HepG2 (cell line): Measurements from ENCODE around the gene PIGL. TPM values are rescaled to one million over a fixed set of nuclear protein-coding genes. Genes with fewer than 3 reads are reported as not detected.

Experiments used
- HMG20B ChIP-seq: conservative IDR thresholded peaks from 2 replicates; pipeline ENCODE4 v1.6.1; 2016; ENCODE audit warnings: missing genetic modification reagents, missing compliant biosample characterization
- KLF16 ChIP-seq, 2 experiments: sonication (generic) in 1 of 2; formaldehyde crosslinking in 1 of 2; IDR thresholded peaks; 2 replicates each; pipeline versions ENCODE4 v1.6.1 to v1.8.0; 2016 to 2023; ENCODE audit warnings: missing genetic modification reagents in 2 of 2, missing compliant biosample characterization in 1 of 2
- PITX1 ChIP-seq: sonication (generic); formaldehyde crosslinking; IDR thresholded peaks from 2 replicates; pipeline ENCODE4 v1.5.1; 2020; ENCODE audit warnings: mild to moderate bottlenecking, missing genetic modification reagents
- SOX6 ChIP-seq, 2 experiments: fragments of 450-650 bp in 1 of 2; sonication (generic) in 1 of 2; formaldehyde crosslinking in 1 of 2; IDR thresholded peaks; 2 replicates each; pipeline versions ENCODE4 v1.4.0 to v1.6.1; 2017 to 2020; ENCODE audit warnings: antibody characterized with exemption in 1 of 2, mild to moderate bottlenecking in 1 of 2, missing genetic modification reagents in 1 of 2
- ZNF367 ChIP-seq: sonication (generic); formaldehyde crosslinking; IDR thresholded peaks from 2 replicates; pipeline ENCODE4 v1.4.0; 2020; ENCODE audit warnings: missing genetic modification reagents, borderline replicate concordance
- ZNF614 ChIP-seq: IDR thresholded peaks from 2 replicates; pipeline ENCODE4 v1.6.1; 2018; ENCODE audit warnings: missing biosample characterization, missing genetic modification reagents, inconsistent platforms, borderline replicate concordance
- ZNF782 ChIP-seq: sonication (generic); formaldehyde crosslinking; IDR thresholded peaks from 2 replicates; pipeline ENCODE4 v1.4.0; 2020; ENCODE audit warnings: missing genetic modification reagents, mild to moderate bottlenecking, borderline replicate concordance
- polyA plus RNA-seq, 8 experiments: library from polyadenylated mRNA; depleted of rRNA in 3 of 8; stranded (reverse) in 7 of 8; unstranded in 1 of 8; fragments of >200 nt; fragmentation: Illumina TruSeq in 4 of 8; extraction: Trizol in 4 of 8; gene quantifications; 2 replicates each; pipeline versions ENCODE4 v1.2.1 to v1.2.3, GENCODE V29; 2011 to 2016; ENCODE audit warnings: low read depth in 4 of 8, missing spikeins in 1 of 8, mixed read lengths in 1 of 8; ENCODE audit not compliant: insufficient read depth in 1 of 8
- total RNA-seq, 5 experiments: library from RNA; depleted of rRNA; stranded (reverse); fragments of >200 nt; fragmentation: Illumina TruSeq; extraction: Trizol; gene quantifications; 2 replicates each; pipeline ENCODE4 v1.2.3, GENCODE V29; 2016; ENCODE audit warnings: low read depth in 1 of 5
- TF ChIP-seq, protein P1 (sequence below), 2 experiments: IDR thresholded peaks; 2 replicates each; pipeline ENCODE4 v1.6.1; 2011 to 2012; ENCODE audit warnings: low read length in 2 of 2, borderline replicate concordance in 1 of 2, low read depth in 1 of 2, mild to moderate bottlenecking in 1 of 2, moderate library complexity in 1 of 2
- TF ChIP-seq, protein P2 (sequence below): sonication (generic); formaldehyde crosslinking; IDR thresholded peaks from 2 replicates; pipeline ENCODE4 v1.4.0; 2020; ENCODE audit warnings: mild to moderate bottlenecking, missing genetic modification reagents
- TF ChIP-seq, protein P3 (sequence below): sonication (generic); formaldehyde crosslinking; IDR thresholded peaks from 2 replicates; pipeline ENCODE4 v1.8.1; 2023; ENCODE audit warnings: mild to moderate bottlenecking, missing genetic modification reagents
- TF ChIP-seq, protein P4 (sequence below): sonication (generic); formaldehyde crosslinking; IDR thresholded peaks from 2 replicates; pipeline ENCODE4 v1.4.0; 2020; ENCODE audit warnings: missing genetic modification reagents; ENCODE audit errors: not compliant biosample characterization
- TF ChIP-seq, protein P5 (sequence below): sonication (generic); formaldehyde crosslinking; IDR thresholded peaks from 2 replicates; pipeline ENCODE4 v1.5.1; 2020; ENCODE audit warnings: mild to moderate bottlenecking, missing genetic modification reagents

The PIGL gene
- total and polyA plus RNA-seq, 2 of the 13 experiments (the other 11 are each of a cell fraction or from before 2014, with no cell fraction given): 28.5 to 63.8 TPM

DNA sequence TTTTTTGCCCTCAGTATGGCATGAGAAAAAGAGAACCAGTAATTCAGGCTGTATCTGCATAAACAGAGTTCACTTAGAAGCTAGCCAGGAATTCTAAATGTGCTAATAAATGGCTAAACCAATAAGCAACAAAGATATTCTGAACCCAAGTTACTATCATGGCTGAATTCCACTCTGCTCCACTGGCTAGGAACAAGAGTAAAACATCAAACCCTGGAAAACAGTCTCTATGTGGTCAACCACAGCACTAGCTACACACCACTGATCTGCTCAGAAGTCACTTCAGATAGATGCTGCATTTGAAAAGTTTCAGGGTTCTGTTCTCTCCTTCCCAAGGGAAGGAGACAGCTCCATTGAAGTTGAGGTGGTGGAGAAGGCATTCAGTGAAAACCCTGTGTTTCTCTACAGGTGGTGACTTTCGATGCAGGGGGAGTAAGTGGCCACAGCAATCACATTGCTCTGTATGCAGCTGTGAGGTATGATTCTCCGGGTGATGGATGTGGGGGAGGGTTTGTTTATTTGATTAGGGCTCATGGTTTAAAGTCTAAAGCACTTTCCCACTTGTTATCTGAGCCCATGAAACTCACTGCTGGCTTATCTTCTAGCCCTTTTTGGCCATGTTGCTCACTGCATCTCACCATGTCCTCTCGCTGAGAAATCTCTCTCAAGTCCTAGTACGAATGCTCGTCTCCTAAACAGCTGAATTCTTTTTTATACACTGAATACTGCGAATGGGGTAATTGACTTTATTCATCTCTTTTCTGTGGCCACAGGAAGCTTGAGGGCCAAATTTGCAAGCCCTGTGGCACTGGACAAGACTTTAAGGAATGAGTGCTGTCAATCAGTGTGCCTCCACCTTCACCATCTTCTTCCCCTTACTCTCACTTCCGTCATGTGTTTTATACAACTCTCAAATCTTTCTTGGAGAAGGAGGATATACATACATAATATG is 96.4 kb downstream of the PIGL start (continued):
- TF ChIP-seq, protein P1, sequence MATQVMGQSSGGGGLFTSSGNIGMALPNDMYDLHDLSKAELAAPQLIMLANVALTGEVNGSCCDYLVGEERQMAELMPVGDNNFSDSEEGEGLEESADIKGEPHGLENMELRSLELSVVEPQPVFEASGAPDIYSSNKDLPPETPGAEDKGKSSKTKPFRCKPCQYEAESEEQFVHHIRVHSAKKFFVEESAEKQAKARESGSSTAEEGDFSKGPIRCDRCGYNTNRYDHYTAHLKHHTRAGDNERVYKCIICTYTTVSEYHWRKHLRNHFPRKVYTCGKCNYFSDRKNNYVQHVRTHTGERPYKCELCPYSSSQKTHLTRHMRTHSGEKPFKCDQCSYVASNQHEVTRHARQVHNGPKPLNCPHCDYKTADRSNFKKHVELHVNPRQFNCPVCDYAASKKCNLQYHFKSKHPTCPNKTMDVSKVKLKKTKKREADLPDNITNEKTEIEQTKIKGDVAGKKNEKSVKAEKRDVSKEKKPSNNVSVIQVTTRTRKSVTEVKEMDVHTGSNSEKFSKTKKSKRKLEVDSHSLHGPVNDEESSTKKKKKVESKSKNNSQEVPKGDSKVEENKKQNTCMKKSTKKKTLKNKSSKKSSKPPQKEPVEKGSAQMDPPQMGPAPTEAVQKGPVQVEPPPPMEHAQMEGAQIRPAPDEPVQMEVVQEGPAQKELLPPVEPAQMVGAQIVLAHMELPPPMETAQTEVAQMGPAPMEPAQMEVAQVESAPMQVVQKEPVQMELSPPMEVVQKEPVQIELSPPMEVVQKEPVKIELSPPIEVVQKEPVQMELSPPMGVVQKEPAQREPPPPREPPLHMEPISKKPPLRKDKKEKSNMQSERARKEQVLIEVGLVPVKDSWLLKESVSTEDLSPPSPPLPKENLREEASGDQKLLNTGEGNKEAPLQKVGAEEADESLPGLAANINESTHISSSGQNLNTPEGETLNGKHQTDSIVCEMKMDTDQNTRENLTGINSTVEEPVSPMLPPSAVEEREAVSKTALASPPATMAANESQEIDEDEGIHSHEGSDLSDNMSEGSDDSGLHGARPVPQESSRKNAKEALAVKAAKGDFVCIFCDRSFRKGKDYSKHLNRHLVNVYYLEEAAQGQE (IDR thresholded peaks at IDR 0.05; ENCODE audit: borderline replicate concordance in 1 of 2, low read depth in 1 of 2, low read length in 2 of 2): peak in 1 of 2 experiments; percentile 27; a peak in 1 of 4 replicates
- TF ChIP-seq PITX1 (CRISPR knock-in tag): peak; percentile 91
- TF ChIP-seq, protein P2, sequence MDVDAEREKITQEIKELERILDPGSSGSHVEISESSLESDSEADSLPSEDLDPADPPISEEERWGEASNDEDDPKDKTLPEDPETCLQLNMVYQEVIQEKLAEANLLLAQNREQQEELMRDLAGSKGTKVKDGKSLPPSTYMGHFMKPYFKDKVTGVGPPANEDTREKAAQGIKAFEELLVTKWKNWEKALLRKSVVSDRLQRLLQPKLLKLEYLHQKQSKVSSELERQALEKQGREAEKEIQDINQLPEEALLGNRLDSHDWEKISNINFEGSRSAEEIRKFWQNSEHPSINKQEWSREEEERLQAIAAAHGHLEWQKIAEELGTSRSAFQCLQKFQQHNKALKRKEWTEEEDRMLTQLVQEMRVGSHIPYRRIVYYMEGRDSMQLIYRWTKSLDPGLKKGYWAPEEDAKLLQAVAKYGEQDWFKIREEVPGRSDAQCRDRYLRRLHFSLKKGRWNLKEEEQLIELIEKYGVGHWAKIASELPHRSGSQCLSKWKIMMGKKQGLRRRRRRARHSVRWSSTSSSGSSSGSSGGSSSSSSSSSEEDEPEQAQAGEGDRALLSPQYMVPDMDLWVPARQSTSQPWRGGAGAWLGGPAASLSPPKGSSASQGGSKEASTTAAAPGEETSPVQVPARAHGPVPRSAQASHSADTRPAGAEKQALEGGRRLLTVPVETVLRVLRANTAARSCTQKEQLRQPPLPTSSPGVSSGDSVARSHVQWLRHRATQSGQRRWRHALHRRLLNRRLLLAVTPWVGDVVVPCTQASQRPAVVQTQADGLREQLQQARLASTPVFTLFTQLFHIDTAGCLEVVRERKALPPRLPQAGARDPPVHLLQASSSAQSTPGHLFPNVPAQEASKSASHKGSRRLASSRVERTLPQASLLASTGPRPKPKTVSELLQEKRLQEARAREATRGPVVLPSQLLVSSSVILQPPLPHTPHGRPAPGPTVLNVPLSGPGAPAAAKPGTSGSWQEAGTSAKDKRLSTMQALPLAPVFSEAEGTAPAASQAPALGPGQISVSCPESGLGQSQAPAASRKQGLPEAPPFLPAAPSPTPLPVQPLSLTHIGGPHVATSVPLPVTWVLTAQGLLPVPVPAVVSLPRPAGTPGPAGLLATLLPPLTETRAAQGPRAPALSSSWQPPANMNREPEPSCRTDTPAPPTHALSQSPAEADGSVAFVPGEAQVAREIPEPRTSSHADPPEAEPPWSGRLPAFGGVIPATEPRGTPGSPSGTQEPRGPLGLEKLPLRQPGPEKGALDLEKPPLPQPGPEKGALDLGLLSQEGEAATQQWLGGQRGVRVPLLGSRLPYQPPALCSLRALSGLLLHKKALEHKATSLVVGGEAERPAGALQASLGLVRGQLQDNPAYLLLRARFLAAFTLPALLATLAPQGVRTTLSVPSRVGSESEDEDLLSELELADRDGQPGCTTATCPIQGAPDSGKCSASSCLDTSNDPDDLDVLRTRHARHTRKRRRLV (CRISPR knock-in tag): 0 out of 2 replicates have a peak, but pooled peaks have one; percentile 27
- TF ChIP-seq ZNF782: peak; percentile 60; the same call in 1 of the 2 replicates
- TF ChIP-seq KLF16 (CRISPR knock-in tag; IDR thresholded peaks at IDR 0.05): 0 out of 4 replicates have a peak, but pooled peaks of 1 of the 2 experiments have one; percentile 32
- 0 out of 2 replicates have a peak, but pooled peaks have one; percentile 33 for TF ChIP-seq HMG20B (CRISPR knock-in tag)
- TF ChIP-seq, protein P3, sequence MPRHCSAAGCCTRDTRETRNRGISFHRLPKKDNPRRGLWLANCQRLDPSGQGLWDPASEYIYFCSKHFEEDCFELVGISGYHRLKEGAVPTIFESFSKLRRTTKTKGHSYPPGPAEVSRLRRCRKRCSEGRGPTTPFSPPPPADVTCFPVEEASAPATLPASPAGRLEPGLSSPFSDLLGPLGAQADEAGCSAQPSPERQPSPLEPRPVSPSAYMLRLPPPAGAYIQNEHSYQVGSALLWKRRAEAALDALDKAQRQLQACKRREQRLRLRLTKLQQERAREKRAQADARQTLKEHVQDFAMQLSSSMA: no peak
- TF ChIP-seq ZNF367 (CRISPR knock-in tag): no peak
- TF ChIP-seq, protein P4, sequence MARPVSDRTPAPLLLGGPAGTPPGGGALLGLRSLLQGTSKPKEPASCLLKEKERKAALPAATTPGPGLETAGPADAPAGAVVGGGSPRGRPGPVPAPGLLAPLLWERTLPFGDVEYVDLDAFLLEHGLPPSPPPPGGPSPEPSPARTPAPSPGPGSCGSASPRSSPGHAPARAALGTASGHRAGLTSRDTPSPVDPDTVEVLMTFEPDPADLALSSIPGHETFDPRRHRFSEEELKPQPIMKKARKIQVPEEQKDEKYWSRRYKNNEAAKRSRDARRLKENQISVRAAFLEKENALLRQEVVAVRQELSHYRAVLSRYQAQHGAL: no peak
- TF ChIP-seq, protein P5, sequence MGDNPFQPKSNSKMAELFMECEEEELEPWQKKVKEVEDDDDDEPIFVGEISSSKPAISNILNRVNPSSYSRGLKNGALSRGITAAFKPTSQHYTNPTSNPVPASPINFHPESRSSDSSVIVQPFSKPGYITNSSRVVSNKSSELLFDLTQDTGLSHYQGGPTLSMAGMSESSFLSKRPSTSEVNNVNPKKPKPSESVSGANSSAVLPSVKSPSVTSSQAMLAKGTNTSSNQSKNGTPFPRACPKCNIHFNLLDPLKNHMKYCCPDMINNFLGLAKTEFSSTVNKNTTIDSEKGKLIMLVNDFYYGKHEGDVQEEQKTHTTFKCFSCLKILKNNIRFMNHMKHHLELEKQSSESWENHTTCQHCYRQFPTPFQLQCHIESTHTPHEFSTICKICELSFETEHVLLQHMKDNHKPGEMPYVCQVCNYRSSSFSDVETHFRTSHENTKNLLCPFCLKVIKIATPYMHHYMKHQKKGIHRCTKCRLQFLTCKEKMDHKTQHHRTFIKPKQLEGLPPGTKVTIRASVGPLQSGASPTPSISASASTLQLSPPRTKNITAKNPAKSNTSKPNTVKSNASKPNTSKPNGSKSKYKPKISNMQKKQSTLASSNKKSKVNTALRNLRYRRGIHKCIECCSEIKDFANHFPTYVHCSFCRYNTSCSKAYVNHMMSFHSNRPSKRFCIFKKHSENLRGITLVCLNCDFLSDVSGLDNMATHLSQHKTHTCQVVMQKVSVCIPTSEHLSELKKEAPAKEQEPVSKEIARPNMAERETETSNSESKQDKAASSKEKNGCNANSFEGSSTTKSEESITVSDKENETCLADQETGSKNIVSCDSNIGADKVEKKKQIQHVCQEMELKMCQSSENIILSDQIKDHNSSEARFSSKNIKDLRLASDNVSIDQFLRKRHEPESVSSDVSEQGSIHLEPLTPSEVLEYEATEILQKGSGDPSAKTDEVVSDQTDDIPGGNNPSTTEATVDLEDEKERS (CRISPR knock-in tag): no peak
- TF ChIP-seq ZNF614 (CRISPR knock-in tag): peak; percentile 73; the same call in 1 of the 2 replicates
- TF ChIP-seq SOX6 (IDR thresholded peaks at IDR 0.05): no peak
- TF ChIP-seq SOX6 (CRISPR knock-in tag; IDR thresholded peaks at IDR 0.05): peak; percentile 80
